ENCODE measurements around the gene RPL37A.

Gene RPL37A

DNA sequence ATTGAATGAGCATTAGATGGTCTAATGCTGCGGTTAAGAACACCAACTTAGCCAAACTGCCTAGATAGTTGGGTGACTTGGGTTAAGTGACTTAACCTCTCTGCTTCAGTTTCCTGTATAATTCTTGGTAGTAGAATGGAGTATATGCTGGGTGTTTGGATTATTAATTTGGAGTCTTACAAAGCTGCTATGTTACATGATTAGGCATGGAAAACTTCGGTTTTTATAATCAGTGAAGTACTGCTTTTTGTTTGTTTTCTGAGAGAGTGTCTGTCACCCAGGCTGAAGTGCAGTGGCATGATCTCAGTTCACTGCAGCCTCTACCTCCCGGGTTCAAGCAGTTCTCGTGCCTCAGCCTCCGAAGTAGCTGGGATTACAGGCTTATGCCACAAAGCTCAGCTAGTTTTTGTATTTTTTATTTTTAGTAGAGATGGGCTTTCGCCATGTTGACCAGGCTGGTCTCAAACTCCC lies 4.5 kb downstream of the RPL37A start:
- H3K4me3 ChIP-seq (IDR thresholded peaks at IDR 0.05; ENCODE audit: insufficient read depth, low read depth, low read length): no peak overlapping the region
- no peak overlapping the region for H3K4me2 ChIP-seq
- H3K36me3 ChIP-seq (ENCODE audit: insufficient read depth): peaks cover 22% of the 10 kb centered on the region; the same call in 1 of the 2 replicates
- no peak for TF ChIP-seq CTCF (conservative IDR thresholded peaks at IDR 0.05; ENCODE audit: low read depth, low read length)
- H2AFZ ChIP-seq (ENCODE audit: low read depth): no peak overlapping the region
- no peaks in the 10 kb centered on the region; the same call in 1 of the 2 replicates for H4K20me1 ChIP-seq (ENCODE audit: insufficient read depth)
- no peaks in the 10 kb centered on the region for H3K27me3 ChIP-seq (ENCODE audit: insufficient read depth, low read depth)
- no peak overlapping the region for H3K9ac ChIP-seq
- H3K27ac ChIP-seq: no peak overlapping the region
- H3K79me2 ChIP-seq (ENCODE audit: insufficient read depth, low read depth): peaks cover 28% of the 10 kb centered on the region
- peaks cover 13% of the 10 kb centered on the region for H3K4me1 ChIP-seq (ENCODE audit: low read depth, poor library complexity, severe bottlenecking)

GRCh38 chr2:216503697-216504375 lies 5.2 kb downstream of the RPL37A start:
- no peak overlapping the region for H3K27ac ChIP-seq
- H3K36me3 ChIP-seq (ENCODE audit: insufficient read depth): peaks cover 22% of the 10 kb centered on the region; the same call in 1 of the 2 replicates
- peaks cover 13% of the 10 kb centered on the region for H3K4me1 ChIP-seq (ENCODE audit: low read depth, poor library complexity, severe bottlenecking)
- H4K20me1 ChIP-seq (ENCODE audit: insufficient read depth): no peaks in the 10 kb centered on the region; the same call in 1 of the 2 replicates
- peaks cover 25% of the 10 kb centered on the region for H3K79me2 ChIP-seq (ENCODE audit: insufficient read depth, low read depth)
- no peak overlapping the region for H3K9ac ChIP-seq
- no peak overlapping the region for H3K4me3 ChIP-seq (IDR thresholded peaks at IDR 0.05; ENCODE audit: insufficient read depth, low read depth, low read length)
- no peaks in the 10 kb centered on the region for H3K27me3 ChIP-seq (ENCODE audit: insufficient read depth, low read depth)
- TF ChIP-seq CTCF (conservative IDR thresholded peaks at IDR 0.05; ENCODE audit: low read depth, low read length): no peak
- no peak overlapping the region for H3K4me2 ChIP-seq
- no peak overlapping the region for H2AFZ ChIP-seq (ENCODE audit: low read depth)

DNA sequence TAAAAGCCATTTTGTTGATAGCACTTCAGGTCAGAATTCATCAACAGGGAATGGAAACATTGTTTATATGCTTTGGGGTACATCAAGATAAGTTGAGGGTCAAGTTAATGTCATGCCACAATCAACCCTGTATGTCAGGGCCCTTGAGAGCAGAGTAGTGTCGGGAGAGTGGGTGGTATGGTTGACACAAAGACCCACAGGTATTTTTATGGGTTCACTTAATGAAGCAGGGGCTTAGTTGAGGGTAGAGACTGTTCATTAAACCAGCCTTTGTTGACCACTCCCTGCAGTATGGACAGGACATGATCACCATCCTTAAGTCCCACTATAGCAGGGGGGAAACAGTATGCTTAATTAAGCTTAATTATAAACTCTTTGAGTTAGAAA lies 5.7 kb downstream of the RPL37A start:
- no peak for TF ChIP-seq CTCF (conservative IDR thresholded peaks at IDR 0.05; ENCODE audit: low read depth, low read length)
- H3K79me2 ChIP-seq (ENCODE audit: insufficient read depth, low read depth): peaks cover 20% of the 10 kb centered on the region
- H3K4me2 ChIP-seq: no peak overlapping the region
- H4K20me1 ChIP-seq (ENCODE audit: insufficient read depth): no peaks in the 10 kb centered on the region; the same call in 1 of the 2 replicates
- H2AFZ ChIP-seq (ENCODE audit: low read depth): no peak overlapping the region
- peaks cover 13% of the 10 kb centered on the region for H3K4me1 ChIP-seq (ENCODE audit: low read depth, poor library complexity, severe bottlenecking)
- H3K27ac ChIP-seq: no peak overlapping the region
- no peaks in the 10 kb centered on the region for H3K27me3 ChIP-seq (ENCODE audit: insufficient read depth, low read depth)
- H3K9ac ChIP-seq: no peak overlapping the region
- H3K36me3 ChIP-seq (ENCODE audit: insufficient read depth): peaks cover 22% of the 10 kb centered on the region; the same call in 1 of the 2 replicates
- no peak overlapping the region for H3K4me3 ChIP-seq (IDR thresholded peaks at IDR 0.05; ENCODE audit: insufficient read depth, low read depth, low read length)

DNA sequence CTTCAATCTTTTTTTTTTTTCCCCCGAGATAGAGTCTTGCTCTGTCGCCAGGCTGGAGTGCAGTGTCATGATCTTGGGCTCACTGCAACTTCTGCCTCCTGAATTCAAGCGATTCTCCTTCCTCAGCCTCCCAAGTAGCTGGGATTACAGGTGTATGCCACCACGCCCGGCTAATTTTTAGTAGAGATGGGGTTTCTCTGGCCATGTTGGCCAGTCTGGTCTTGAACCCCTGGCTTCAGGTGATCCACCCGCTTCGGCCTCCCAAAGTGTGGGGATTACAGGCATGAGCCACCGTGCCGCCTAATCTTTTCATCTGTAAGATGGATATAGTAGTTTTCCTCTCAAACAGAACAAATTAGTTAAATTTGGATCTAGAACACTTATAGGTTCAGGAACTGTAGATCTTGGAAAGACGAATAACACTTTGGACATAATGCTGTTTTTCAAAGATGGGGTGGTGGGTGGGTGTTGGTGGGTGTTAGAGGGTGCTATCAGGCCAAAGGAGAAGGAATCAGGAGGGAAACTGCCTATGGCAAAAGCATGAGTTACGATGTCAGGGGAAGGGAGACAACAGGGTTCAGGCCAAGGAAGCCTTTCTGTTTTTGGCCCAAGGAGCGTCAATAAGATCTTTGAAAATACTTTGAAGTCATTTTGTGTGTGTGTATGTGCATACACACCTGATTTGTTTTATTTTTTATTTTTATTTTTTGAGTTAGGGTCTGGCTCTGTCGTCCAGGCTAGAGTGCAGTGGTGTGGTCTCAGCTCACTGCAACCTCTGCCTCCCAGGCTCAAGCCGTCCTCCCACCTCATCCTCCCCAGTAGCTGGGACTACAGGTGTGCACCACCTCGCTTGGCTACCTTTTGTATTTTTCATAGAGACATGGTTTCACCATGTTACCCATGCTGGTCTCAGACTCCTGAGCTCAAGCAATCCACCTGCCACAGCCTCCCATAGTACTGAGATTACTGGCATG lies 6.8 kb downstream of the RPL37A start:
- TF ChIP-seq CTCF (conservative IDR thresholded peaks at IDR 0.05; ENCODE audit: low read depth, low read length): no peak
- no peaks in the 10 kb centered on the region; the same call in 1 of the 2 replicates for H4K20me1 ChIP-seq (ENCODE audit: insufficient read depth)
- H3K4me1 ChIP-seq (ENCODE audit: low read depth, poor library complexity, severe bottlenecking): peaks cover 5% of the 10 kb centered on the region
- H3K27me3 ChIP-seq (ENCODE audit: insufficient read depth, low read depth): no peaks in the 10 kb centered on the region
- H3K4me3 ChIP-seq (IDR thresholded peaks at IDR 0.05; ENCODE audit: insufficient read depth, low read depth, low read length): no peak overlapping the region
- peaks cover 9% of the 10 kb centered on the region for H3K79me2 ChIP-seq (ENCODE audit: insufficient read depth, low read depth)
- H3K4me2 ChIP-seq: no peak overlapping the region
- H3K36me3 ChIP-seq (ENCODE audit: insufficient read depth): peaks cover 17% of the 10 kb centered on the region; the same call in 1 of the 2 replicates
- H2AFZ ChIP-seq (ENCODE audit: low read depth): no peak overlapping the region
- no peak overlapping the region for H3K27ac ChIP-seq
- H3K9ac ChIP-seq: no peak overlapping the region
